NK-92 treated with Interleukin-12 subunit alpha and Interleukin-12 subunit beta, amount 100 ng/mL, for 24 hours (cell line): ENCODE data around the gene NOX3.
"Not testable (repeated sequence)": the region's sequence is repeated elsewhere in the genome, so short reads cannot be mapped to it uniquely, and the experiment has no call there.

ENCODE experiments used
- DNase-seq: peaks from one replicate; lab custom pipeline; 2025; lab: John Stamatoyannopoulos, UW

Gene NOX3

DNA sequence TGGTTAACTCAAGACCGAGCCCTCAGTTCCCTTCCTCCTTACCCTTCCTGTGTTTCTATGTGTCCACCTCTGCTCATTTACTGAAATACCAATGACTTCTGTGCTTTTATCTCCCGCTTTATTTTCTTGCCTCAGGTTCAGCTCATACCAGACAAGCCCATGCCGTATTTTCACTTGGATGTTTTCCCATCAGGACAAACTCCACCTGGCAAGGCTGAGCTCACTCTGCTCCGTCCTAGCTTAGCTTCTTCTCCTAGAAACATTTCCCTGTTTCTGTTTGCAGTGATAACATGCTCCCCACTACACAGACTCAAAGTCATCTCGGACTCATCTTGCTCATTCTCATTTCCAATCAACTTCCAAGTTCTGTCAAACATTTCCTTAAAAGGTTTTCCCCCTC, 84.4 kb downstream of the NOX3 start:
- no peak for DNase-seq

DNA sequence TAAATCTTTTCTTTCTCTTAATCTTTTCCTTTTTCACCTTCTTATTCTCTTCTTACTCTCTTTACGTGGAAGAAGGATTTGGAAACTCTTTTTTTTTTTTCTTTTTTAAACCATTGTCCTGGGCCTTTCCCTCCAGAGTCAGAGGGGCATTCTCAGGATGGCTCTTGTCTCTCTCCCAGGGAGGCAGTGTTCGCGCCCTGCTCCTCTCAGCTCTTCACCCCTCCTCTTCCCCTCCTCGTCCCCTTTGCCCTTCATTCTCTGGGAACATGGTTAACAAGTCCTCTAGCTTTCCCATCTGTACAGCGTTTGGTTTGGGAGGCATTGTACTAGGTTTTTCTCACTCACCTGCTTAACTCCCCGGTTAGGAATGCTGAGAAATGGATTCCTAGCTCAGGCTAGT, 89.3 kb downstream of the NOX3 start:
- no peak for DNase-seq

DNA sequence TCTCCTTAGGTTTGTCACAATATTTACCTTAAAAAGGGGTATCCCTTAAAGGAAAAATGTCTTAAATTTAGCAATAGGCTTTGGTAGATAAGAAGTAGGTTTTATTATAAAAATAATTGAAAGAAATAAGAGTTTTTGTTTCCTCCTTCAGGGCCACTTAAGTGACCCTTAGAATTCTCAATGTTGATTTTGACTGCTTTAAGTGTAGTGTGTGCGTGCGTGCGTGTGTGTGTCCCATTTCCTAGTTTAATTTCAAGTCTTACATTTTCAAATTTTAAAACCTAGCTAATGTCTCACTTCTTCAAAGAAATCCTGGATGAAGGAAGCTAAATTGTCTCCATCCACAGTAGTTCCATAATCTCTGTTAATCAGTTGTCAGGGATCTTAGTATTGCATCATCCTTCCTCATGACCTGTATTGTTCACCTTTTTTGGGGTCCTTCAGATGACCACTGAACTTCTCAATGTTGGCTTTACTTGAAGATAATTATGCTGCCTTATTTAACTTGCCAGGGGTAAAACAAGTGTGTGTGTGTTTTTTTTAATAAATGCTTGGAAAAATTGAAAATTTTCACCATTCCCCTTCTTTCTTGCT, 90.7 kb downstream of the NOX3 start:
- no peak for DNase-seq

DNA sequence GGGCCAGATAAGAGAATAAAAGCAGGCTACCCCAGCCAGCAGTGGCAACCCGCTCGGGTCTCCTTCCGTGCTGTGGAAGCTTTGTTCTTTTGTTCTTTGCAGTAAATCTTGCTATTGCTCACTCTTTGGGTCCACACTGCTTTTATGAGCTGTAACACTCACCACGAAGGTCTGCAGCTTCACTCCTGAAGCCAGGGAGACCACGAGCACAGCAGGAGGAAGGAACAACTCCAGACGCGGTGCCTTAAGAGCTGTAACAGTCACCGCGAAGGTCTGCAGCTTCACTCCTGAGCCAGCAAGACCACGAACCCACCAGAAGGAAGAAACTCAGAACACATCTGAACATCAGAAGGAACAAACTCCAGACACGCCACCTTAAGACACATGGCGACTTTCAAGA, 91.6 kb downstream of the NOX3 start:
- not testable (repeated sequence) for DNase-seq

DNA sequence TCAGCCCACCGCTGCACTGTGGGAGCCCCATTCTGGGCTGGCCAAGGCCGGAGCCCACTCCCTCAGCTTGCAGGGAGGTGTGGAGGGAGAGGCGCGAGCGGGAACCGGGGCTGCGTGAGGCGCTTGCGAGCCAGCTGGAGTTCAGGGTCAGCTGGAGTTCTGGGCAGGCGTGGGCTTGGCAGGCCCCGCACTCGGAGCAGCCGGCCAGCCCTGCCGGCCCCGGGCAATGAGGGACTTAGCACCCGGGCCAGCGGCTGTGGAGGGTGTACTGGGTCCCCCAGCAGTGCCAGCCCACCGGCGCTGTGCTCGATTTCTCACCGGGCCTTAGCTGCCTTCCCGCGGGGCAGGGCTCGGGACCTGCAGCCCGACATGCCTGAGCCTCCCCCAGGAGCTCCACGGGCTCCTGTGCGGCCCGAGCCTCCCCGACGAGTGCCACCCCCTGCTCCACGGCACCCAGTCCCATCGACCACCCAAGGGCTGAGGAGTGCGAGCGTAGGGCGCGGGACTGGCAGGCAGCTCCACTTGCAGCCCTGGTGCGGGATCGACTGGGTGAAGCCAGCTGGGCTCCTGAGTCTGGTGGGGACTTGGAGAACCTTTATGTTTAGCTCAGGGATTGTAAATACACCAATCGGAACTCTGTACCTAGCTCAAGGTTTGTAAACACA, 92.5 kb downstream of the NOX3 start:
- DNase-seq = not testable (repeated sequence)

DNA sequence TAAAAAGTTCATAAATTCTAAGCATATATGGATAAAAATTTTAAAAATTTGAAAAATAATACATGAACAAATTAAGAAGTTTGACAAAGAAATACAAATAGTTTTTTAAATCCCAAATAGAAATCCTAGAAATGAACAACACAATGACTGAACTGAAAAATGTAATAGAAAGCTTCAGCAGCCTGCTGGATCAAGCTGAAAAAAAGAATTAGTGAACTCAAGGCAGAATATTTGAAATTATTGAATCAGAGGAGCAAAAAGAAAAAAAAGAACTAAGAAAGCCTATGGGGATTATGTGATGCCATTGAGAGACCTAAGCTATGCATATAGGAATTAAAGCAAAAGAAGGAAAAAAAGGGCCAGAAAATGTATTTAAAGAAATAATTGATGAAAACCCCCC, 101.5 kb downstream of the NOX3 start:
- no peak for DNase-seq

DNA sequence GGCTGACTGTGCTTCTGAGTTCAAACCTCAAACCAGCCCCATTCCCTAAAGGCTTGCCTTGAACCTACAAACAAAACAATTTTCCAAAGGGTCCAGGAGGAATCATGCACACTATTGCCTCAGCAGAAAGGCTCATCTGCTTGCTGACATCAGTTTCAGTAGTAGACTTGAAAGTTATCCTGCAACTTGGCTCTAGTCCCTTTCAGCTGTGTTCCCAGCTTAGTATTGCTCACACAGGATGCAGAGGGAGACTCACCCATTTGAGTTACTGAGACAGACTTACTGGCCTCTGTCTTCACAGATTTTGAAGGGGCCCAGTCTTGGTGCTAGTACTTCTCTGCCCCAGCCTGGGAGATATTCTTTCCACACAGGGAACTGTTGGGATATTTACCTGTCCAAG, 102.8 kb downstream of the NOX3 start:
- DNase-seq = no peak

DNA sequence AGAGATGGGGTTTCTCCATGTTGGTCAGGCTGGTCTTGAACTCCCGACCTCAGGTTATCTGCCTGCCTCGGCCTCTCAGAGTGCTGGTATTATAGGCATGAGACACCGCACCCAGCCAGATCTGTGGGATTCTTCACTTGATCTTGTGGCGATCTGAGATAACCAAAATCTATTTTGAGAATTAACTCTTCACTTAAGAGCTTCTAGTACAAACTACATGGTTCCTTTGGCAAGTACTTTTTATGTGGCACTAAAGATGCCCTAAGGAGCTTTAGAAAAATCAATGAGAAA, 103.6 kb downstream of the NOX3 start:
- no peak for DNase-seq

DNA sequence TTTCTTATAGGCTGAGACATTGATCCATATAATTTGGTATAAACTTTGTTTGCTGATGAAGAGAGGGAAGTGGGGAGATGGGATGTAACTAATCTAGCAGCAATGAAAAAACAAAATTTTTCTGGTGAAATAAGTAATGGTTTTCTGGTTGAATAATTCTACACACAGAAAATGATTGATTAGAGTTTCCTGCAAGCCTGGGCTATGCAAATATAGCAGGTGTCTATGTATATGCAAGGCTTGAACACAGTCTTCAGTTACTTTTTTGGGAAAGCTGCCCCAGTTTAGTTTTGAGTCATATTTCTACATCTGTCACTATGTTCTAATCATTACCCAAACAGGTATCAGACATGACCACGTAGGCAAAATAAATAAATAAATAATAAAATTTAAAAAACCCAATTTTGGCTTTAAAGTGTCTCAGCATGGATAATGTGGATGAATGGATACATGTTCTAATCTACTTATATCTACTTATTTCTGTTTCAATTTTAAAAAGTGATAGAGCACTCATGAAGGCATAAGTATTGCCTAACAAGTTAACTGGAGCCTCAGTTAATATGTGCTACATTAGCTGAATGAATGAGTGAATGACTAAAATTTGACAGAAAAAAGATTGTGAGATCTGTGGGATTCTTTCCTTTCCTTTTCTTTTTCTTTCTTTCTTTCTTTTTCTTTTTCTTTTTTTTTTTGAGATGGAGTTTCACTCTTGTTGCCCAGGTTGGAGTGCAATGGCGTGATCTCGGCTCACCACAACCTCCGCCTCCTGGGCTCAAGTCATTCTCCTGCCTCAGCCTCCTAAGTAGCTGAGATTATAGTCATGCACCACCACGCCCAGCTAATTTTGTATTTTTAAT, 104.1 kb downstream of the NOX3 start:
- DNase-seq = no peak

DNA sequence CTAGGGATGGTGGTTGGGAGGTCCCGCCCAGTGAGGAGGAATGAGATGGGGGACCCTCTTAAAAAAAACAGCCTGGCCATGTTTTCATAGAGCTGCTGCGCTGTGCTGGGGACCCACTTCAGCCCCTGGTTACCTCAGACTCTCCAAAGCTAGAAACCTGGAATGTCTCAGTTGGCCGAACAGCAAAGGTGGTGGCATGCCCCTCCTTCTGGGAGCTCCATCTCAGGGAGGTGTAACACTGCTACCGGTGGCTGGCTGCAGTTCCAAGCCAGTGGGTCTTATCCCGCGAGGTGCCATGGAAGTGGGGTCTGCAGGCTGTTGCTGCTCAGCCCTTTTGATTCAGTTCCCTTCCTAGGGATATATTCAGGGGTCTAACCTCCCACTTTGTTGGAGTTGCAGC, 105.7 kb downstream of the NOX3 start:
- no peak for DNase-seq

DNA sequence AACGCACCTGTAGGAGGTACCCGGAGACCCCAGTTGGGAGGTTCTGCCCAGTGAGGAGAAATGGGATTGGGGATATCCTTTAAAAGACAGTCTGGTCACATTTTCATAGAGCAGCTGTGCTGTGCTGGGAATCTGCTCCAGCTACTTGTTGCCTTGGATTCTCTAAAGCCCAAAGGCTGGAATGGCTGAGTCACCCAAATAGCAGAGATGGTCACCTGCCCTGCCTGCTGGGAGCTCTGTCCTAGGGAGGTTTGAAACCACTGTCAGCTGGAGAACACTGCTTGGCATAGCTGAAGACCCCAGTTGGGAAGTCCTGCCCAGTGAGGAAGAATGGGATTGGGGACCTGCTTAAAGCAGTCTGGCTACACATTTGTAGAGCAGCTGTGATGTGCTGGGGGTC, 106.5 kb downstream of the NOX3 start:
- no peak for DNase-seq

DNA sequence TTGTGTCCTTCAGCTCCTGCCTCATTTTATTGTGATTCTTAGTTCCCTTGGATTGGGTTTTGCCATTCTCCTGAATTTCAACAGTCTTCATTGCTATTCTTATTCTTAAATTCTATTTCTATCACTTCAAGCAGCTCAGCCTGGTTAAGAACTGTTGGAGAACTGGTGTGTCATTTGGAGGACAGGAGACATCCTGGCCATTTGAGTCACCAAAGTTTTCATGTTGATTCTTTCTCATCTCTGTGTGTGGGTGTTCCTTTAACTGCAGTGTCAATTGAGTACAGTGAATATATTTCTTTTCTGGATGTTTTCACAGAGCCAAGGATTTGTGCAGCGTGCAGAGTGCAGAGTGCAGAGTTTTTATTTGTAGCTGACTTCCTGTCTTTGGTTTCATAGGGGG, 107.8 kb downstream of the NOX3 start:
- no peak for DNase-seq

DNA sequence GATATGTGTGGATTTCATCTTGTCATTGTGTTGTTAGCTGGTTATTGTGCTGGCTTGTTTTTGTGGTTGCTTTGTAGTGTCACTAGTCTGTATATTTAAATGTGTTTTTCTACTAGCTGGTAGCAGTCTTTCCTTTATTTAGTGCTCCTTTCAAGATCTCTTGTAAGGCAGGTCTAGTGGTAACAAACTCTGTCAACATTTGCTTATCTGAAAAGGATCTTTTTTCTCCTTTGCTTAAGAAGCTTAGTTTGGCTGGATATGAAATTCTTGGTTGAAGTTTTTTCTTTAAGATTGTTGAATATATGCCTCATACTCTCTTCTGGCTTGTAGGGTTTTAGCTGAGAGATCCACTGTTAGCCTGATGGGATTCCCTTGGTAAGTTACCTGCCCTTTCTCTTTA, 108.7 kb downstream of the NOX3 start:
- no peak for DNase-seq
